Neural progenitor cell (in vitro differentiated cells): ENCODE measurements around the gene VAMP2. TPM values are rescaled to one million over a fixed set of nuclear protein-coding genes. Genes with fewer than 3 reads are reported as not detected.

Source experiments
- DNase-seq: peaks from one replicate; pipeline ENCODE4 v3.0.0-alpha.2; 2016; ENCODE audit warnings: low spot score
- H2AFZ ChIP-seq: fragments of 200-600 bp; sonication (generic); replicated peaks from 2 replicates; pipeline ENCODE4 v1.6.1; 2016; ENCODE audit warnings: antibody characterized with exemption
- H3F3A ChIP-seq: fragments of 200-600 bp; sonication (generic); 2 replicates; pipeline ENCODE4 v1.6.1; 2016; ENCODE audit warnings: antibody characterized with exemption, low read depth
- H3K27ac ChIP-seq: fragments of 200-600 bp; sonication (generic); 2 replicates; pipeline ENCODE4 v1.5.1; 2016; ENCODE audit warnings: mild to moderate bottlenecking
- H3K27me3 ChIP-seq: fragments of 200-600 bp; sonication (generic); 2 replicates; pipeline ENCODE4 v1.6.1; 2016; ENCODE audit warnings: mild to moderate bottlenecking, moderate library complexity
- H3K36me3 ChIP-seq: fragments of 200-600 bp; sonication (generic); 2 replicates; pipeline ENCODE4 v1.5.1; 2016
- H3K4me1 ChIP-seq: fragments of 200-600 bp; sonication (generic); 2 replicates; pipeline ENCODE4 v1.6.1; 2016; ENCODE audit warnings: mixed run types
- H3K4me2 ChIP-seq: fragments of 200-600 bp; sonication (generic); 2 replicates; pipeline ENCODE4 v1.6.1; 2016
- H3K4me3 ChIP-seq: fragments of 200-600 bp; sonication (generic); 2 replicates; pipeline ENCODE4 v1.5.1; 2016
- H3K79me2 ChIP-seq: fragments of 200-600 bp; sonication (generic); 2 replicates; pipeline ENCODE4 v1.6.1; 2016; ENCODE audit warnings: low read depth
- H3K9ac ChIP-seq: fragments of 200-600 bp; sonication (generic); 2 replicates; pipeline ENCODE4 v1.6.1; 2016
- H3K9me3 ChIP-seq: fragments of 200-600 bp; sonication (generic); 2 replicates; pipeline ENCODE4 v1.5.1; 2016; ENCODE audit warnings: low read depth
- H4K20me1 ChIP-seq: fragments of 200-600 bp; sonication (generic); 2 replicates; pipeline ENCODE4 v1.6.1; 2016; ENCODE audit warnings: low read depth
- H3K27ac Mint-ChIP-seq: 3 replicates; pipeline ENCODE4 v1.8.0; 2021; ENCODE audit warnings: mixed read lengths
- H3K27me3 Mint-ChIP-seq: 2 replicates; pipeline ENCODE4 v1.8.0; 2022; ENCODE audit warnings: low read depth, mild to moderate bottlenecking, inconsistent platforms, moderate library complexity, mixed read lengths; ENCODE audit not compliant: insufficient read depth
- H3K36me3 Mint-ChIP-seq: 3 replicates; pipeline ENCODE4 v1.8.0; 2021; ENCODE audit warnings: mixed read lengths
- H3K4me1 Mint-ChIP-seq: 3 replicates; pipeline ENCODE4 v1.8.0; 2021; ENCODE audit warnings: mixed read lengths
- H3K4me3 Mint-ChIP-seq: 3 replicates; pipeline ENCODE4 v1.8.0; 2021; ENCODE audit warnings: mild to moderate bottlenecking, moderate library complexity, mixed read lengths
- H3K9me3 Mint-ChIP-seq: 3 replicates; pipeline ENCODE4 v1.8.0; 2020; ENCODE audit warnings: mixed read lengths
- CTCF ChIP-seq: fragments of 200-600 bp; sonication (generic); IDR thresholded peaks from 2 replicates; pipeline ENCODE4 v1.5.1; 2017; ENCODE audit warnings: antibody characterized with exemption, mild to moderate bottlenecking
- EZH2 ChIP-seq: fragments of 200-600 bp; sonication (generic); IDR thresholded peaks from 2 replicates; pipeline ENCODE4 v1.6.1; 2017; ENCODE audit warnings: antibody characterized with exemption, mild to moderate bottlenecking, moderate library complexity
- EZH2phosphoT487 ChIP-seq: fragments of 200-600 bp; sonication (generic); IDR thresholded peaks from 2 replicates; pipeline ENCODE4 v1.6.1; 2017; ENCODE audit warnings: antibody characterized with exemption
- total RNA-seq: library from RNA; depleted of rRNA; stranded (reverse); fragments of >200 nt; gene quantifications from 2 replicates; pipeline ENCODE4 v1.2.3, GENCODE V29; 2015; ENCODE audit warnings: low replicate concordance

Gene VAMP2
- total RNA-seq, 1 donor from 2014 or later = 11.7 TPM

GRCh38 chr17:8188263-8188839, 25.6 kb upstream of the VAMP2 start:
- H3K4me3 ChIP-seq = peak overlapping the region; percentile 89
- no peak for DNase-seq
- H3K9me3 Mint-ChIP-seq = no peaks in the 10 kb centered on the region
- H3K4me3 Mint-ChIP-seq = no peak overlapping the region
- no peak overlapping the region for H2AFZ ChIP-seq
- no peaks in the 10 kb centered on the region for H3K79me2 ChIP-seq
- peaks cover 11% of the 10 kb centered on the region for H3K27me3 Mint-ChIP-seq
- TF ChIP-seq CTCF = no peak
- TF ChIP-seq EZH2phosphoT487 = no peak
- TF ChIP-seq EZH2 = no peak
- peaks cover 15% of the 10 kb centered on the region for H4K20me1 ChIP-seq
- H3K9me3 ChIP-seq = no peaks in the 10 kb centered on the region
- no peak overlapping the region for H3K9ac ChIP-seq
- H3K27me3 ChIP-seq = peaks cover 21% of the 10 kb centered on the region
- no peak overlapping the region for H3K27ac Mint-ChIP-seq
- peak overlapping the region; percentile 79 for H3K4me2 ChIP-seq
- H3K36me3 ChIP-seq = no peaks in the 10 kb centered on the region
- peaks cover 47% of the 10 kb centered on the region for H3F3A ChIP-seq
- no peak overlapping the region for H3K27ac ChIP-seq
- H3K36me3 Mint-ChIP-seq = no peaks in the 10 kb centered on the region
- peaks cover 10% of the 10 kb centered on the region for H3K4me1 ChIP-seq
- peaks cover 15% of the 10 kb centered on the region for H3K4me1 Mint-ChIP-seq

DNA sequence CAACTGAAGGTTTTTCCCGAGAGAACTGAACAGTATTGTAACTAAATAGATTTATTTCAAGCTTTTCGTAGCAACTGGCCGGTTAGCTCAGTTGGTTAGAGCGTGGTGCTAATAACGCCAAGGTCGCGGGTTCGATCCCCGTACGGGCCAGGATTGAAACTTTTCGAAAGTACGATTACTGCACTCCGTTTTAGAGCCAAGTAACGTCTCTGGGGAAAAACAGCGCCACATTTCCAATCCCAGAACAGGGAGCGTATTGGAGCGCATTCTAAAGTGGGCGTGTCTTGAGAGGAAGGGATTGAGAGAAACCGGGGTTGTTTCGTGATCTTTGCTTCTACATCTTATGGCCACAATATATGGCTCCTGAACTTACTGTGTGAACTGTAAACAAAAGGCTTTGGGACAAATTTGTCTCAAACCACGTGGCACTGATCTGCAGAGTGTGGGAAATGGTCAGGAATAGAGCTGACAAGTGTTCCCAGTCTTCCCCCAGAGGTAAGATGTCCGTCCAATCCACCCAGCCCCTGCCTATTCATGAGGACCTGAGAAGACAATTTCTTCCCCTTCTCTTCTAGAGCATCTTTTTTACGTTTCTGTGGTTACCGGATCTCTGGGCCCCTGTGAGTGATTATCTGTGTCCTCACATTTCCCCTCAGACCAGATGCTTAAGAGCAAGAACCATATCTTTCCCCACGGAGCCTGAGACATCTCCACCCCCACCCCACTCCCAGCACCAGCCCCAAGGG, 24.9 kb upstream of the VAMP2 start:
- Mint-ChIP-seq H3K9me3 (no peaks in the 10 kb centered on the region), H3K36me3 (no peaks in the 10 kb centered on the region), H3K27me3 (peaks cover 11% of the 10 kb centered on the region), H3K4me1 (peaks cover 15% of the 10 kb centered on the region), H3K4me3 (no peak overlapping the region), H3K27ac (no peak overlapping the region)
- H3K36me3 ChIP-seq = no peaks in the 10 kb centered on the region
- peak overlapping the region; percentile 89 for H3K4me3 ChIP-seq
- no peak for TF ChIP-seq EZH2
- TF ChIP-seq EZH2phosphoT487 = no peak
- TF ChIP-seq CTCF = no peak
- peaks cover 10% of the 10 kb centered on the region for H3K4me1 ChIP-seq
- H3K79me2 ChIP-seq = no peaks in the 10 kb centered on the region
- H3K9me3 ChIP-seq = no peaks in the 10 kb centered on the region
- peaks cover 45% of the 10 kb centered on the region for H3F3A ChIP-seq
- peaks cover 15% of the 10 kb centered on the region for H4K20me1 ChIP-seq
- DNase-seq = peak; percentile 96
- H2AFZ ChIP-seq = no peak overlapping the region
- H3K27ac ChIP-seq = no peak overlapping the region
- H3K4me2 ChIP-seq = peak overlapping the region; percentile 79
- no peak overlapping the region for H3K9ac ChIP-seq
- peaks cover 21% of the 10 kb centered on the region for H3K27me3 ChIP-seq

DNA sequence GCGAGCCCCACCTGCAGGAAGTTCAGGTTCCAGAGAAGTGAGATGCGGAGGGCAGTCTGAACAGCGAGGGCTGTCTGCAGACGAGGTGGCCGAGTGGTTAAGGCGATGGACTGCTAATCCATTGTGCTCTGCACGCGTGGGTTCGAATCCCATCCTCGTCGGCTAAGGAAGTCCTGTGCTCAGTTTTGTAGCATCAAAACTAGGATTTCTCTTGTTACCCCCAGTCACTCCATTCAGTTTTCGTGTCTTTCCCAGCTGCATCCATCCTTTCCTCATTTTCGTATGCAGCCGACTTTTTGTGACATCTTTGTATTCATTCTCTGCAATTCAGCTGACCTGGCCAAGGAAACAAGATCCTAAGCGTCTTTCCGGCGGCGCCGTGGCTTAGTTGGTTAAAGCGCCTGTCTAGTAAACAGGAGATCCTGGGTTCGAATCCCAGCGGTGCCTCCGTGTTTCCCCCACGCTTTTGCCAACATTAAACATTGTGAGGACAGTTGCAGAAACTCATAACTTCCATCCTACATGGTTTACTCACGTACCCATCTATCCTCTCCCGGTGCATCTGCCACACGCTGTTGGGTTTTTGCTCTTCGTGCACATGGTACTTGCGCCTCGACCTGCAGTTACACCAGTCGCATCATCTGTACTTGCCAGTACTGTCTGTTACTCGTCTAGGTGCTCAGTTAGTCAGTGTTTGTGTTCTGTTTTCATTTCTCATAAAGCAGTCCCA, 24.2 kb upstream of the VAMP2 start:
- peaks cover 21% of the 10 kb centered on the region for H3K27me3 ChIP-seq
- peaks cover 10% of the 10 kb centered on the region for H3K4me1 ChIP-seq
- H3K27ac ChIP-seq = no peak overlapping the region
- H3K36me3 Mint-ChIP-seq = no peaks in the 10 kb centered on the region
- H3F3A ChIP-seq = peaks cover 37% of the 10 kb centered on the region
- no peak overlapping the region for H3K9ac ChIP-seq
- DNase-seq = peak; percentile 95
- H3K9me3 ChIP-seq = no peaks in the 10 kb centered on the region
- peaks cover 16% of the 10 kb centered on the region for H3K4me1 Mint-ChIP-seq
- peak overlapping the region; percentile 94 for H2AFZ ChIP-seq
- no peak for TF ChIP-seq CTCF
- no peak for TF ChIP-seq EZH2phosphoT487
- no peak for TF ChIP-seq EZH2
- no peak overlapping the region for H3K4me3 Mint-ChIP-seq
- H3K79me2 ChIP-seq = no peaks in the 10 kb centered on the region
- H3K27me3 Mint-ChIP-seq = peaks cover 12% of the 10 kb centered on the region
- no peaks in the 10 kb centered on the region for H3K9me3 Mint-ChIP-seq
- H4K20me1 ChIP-seq = peaks cover 15% of the 10 kb centered on the region
- H3K4me3 ChIP-seq = peak overlapping the region; percentile 89
- H3K4me2 ChIP-seq = peak overlapping the region; percentile 79
- no peaks in the 10 kb centered on the region for H3K36me3 ChIP-seq
- H3K27ac Mint-ChIP-seq = no peak overlapping the region
